Activated naive CD4-positive, alpha-beta T cell treated with anti-CD3 and anti-CD28 coated beads, Interleukin-2, amount 10 ng/mL, durations not matched to agents 7 days and 5 days (primary cell): ENCODE data around the gene TEX54.
A peak's percentile ranks its signal among the peaks of the same experiment; 100 is the strongest.
"Not testable (repeated sequence)": the region's sequence is repeated elsewhere in the genome, so short reads cannot be mapped to it uniquely, and the experiment has no call there.

Experiments used
- CTCF ChIA-PET: fragments of 350-600 bp; sonication (Branson Sonifier 250); formaldehyde crosslinking; loops from one replicate; lab custom pipeline; 2021; ENCODE audit warnings: antibody characterized with exemption; lab: Charles Lee
- DNase-seq: peaks from one replicate; pipeline ENCODE4 v3.0.0-alpha.2; 2020
- H3K27ac Mint-ChIP-seq: one replicate; pipeline ENCODE4 v1.8.0; 2021; ENCODE audit warnings: mild to moderate bottlenecking, moderate library complexity, mixed read lengths
- H3K27me3 Mint-ChIP-seq: one replicate; pipeline ENCODE4 v1.8.0; 2021; ENCODE audit warnings: mild to moderate bottlenecking, mixed read lengths
- H3K36me3 Mint-ChIP-seq: one replicate; pipeline ENCODE4 v1.8.0; 2021; ENCODE audit warnings: mixed read lengths
- H3K4me1 Mint-ChIP-seq: one replicate; pipeline ENCODE4 v1.8.0; 2021; ENCODE audit warnings: mixed read lengths
- H3K4me3 Mint-ChIP-seq: one replicate; pipeline ENCODE4 v1.8.0; 2021; ENCODE audit warnings: mild to moderate bottlenecking, moderate library complexity, mixed read lengths
- H3K9me3 Mint-ChIP-seq: one replicate; pipeline ENCODE4 v1.8.0; 2021; ENCODE audit warnings: mixed read lengths

TEX54 gene

DNA sequence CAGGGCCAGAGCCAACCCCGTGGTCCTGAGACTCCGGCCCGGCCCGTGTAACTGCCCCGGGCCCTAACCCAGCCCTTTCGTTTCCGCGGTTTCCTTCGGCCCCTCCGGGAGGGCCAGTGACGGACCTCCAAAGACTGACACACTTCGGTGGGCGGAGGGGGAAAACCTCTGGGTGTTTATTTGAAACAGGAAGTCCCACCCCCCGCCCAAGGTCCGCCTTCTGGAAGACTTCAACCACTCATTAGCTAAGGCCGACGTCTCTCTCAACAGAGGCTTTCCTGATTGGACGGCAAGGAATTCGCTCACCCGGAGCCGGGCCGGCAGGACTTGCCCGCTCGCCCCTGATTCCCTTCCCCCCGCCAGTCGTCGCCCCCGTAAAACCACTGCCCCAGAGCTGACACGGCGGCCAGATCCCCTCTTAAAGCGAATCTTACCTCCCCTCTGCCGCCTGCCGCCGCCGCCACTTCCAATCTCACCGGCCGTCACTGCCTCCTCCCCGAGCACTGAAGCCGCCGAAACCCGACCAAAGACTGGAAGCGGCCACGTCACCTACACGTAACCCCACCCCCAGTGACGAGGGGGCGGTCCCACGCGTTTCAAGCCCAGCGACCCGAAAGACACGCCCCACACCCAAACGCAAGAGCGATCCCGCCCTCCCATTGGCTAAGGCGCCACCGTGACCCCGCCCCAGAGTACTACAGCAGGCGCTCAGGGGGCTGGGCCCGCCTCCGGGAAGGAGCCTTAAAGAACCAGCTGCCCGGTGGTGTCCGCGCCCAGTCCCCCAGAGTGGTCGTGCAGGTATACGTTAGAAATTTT lies 913 bp downstream of the TEX54 start, which contains the start of gene STX5:
Gene STX5, minus strand, starts transcription at position 532 of the 816 bp plus-strand sequence. CDS start 808 bp downstream, outside the sequence.
- Mint-ChIP-seq H3K27ac (peak within 1 kb of the TSS; percentile 98), H3K27me3 (no peaks in the 10 kb centered on the region), H3K4me3 (peak within 1 kb of the TSS; percentile 90), H3K4me1 (peaks cover 45% of the 10 kb centered on the region), H3K9me3 (no peaks in the 10 kb centered on the region), H3K36me3 (peaks cover 39% of the 10 kb centered on the region)
- CTCF ChIA-PET = interaction anchor here (0.5 to 2.1 kb wide), 3 partner anchors 45 to 59 kb away, joined by 3 to 18 read pairs (median 3); partner anchors contain the start of genes SLC3A2 and TMEM179B
- peak; percentile 100 for DNase-seq

DNA sequence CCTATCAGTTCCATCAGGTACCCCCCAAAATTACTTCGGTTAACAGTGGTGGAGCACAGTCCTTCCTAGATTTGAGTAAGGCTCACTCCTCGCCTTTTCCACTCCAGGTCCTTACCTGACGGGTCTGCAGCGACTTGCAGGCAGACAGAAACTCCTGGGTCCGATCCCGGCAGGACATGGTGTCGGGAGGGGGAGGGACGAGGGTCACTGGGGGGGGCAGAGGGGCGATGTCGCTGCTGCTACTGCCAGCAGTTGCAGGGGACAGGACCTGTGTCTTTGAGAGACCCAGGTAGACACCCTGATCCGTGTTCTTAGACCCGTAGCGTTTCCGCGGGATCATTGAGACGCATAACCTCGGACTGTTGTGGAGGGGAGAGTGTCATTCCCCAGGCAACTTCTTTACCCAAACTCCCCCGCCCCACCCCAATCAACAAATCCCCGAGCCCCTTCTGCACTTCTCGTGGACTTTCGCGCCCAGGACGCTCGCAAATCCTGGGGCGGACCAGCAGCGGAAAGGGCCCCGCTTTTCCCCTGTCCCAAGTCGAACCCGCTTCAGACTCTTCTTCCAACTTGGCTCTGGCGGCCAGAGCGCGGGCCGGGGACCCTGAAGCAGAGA lies 1.6 kb downstream of the TEX54 start:
- peak overlapping the region; percentile 98 for H3K27ac Mint-ChIP-seq
- CTCF ChIA-PET = interaction anchor here (2.1 kb wide), 1 partner anchor 44 kb away, joined by 18 read pairs; the partner anchor contains the start of gene TMEM179B
- H3K36me3 Mint-ChIP-seq = peaks cover 34% of the 10 kb centered on the region
- H3K9me3 Mint-ChIP-seq = no peaks in the 10 kb centered on the region
- peaks cover 44% of the 10 kb centered on the region for H3K4me1 Mint-ChIP-seq
- no peak for DNase-seq
- H3K27me3 Mint-ChIP-seq = no peaks in the 10 kb centered on the region
- peak overlapping the region; percentile 90 for H3K4me3 Mint-ChIP-seq

DNA sequence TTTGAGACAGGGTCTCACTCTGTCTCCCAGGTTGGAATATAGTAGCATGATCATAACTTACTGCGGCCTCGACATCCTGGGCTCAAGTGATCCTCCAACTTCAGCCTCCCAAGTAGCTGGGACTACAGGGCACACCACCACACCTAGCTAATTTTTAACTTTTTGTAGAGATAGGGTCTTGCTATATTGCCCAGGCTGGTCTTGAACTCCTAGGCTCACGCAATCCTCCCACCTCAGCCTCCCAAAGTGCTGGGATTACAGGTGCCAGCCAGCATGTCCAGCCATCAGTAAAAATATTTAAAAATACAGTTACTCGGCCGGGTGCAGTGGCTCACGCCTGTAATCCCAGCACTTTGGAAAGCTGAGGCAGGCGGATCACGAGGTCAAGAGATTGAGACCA lies 4.5 kb downstream of the TEX54 start:
- H3K4me1 Mint-ChIP-seq = peaks cover 40% of the 10 kb centered on the region

DNA sequence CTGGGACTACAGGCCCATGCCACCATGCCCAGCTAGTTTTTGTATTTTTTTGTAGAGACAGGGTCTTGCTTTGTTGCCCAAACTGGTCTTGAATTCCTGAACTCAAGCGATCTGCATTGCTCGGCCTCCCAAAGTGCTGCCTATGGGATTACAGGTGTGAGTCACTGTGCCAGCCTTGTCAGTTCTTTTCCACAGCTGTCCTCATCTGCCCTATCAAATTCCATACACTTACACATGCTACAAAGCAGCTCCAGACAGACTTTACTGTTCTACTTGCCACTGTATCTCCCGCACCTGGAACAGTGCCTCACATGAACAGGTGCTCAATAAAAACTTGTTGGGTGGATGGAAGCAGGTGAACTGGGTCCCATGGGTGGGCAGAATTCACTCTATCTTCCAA lies 9.0 kb downstream of the TEX54 start:
- Mint-ChIP-seq H3K9me3 (no peaks in the 10 kb centered on the region), H3K27ac (no peak overlapping the region)
- CTCF ChIA-PET = interaction anchor here (0.9 kb wide), 2 partner anchors 37 to 54 kb away, joined by 3 read pairs; no protein-coding TSS in a partner anchor

More for the DNA sequence above, 4.5 kb downstream of the TEX54 start:
- not testable (repeated sequence) for H3K27me3 Mint-ChIP-seq, H3K27ac Mint-ChIP-seq, H3K4me3 Mint-ChIP-seq, H3K9me3 Mint-ChIP-seq, DNase-seq
- CTCF ChIA-PET = interaction anchor here (1.4 to 1.6 kb wide), 2 partner anchors 34 to 42 kb away, joined by 3 to 5 read pairs; no protein-coding TSS in a partner anchor
- peaks cover 43% of the 10 kb centered on the region for H3K36me3 Mint-ChIP-seq

DNA sequence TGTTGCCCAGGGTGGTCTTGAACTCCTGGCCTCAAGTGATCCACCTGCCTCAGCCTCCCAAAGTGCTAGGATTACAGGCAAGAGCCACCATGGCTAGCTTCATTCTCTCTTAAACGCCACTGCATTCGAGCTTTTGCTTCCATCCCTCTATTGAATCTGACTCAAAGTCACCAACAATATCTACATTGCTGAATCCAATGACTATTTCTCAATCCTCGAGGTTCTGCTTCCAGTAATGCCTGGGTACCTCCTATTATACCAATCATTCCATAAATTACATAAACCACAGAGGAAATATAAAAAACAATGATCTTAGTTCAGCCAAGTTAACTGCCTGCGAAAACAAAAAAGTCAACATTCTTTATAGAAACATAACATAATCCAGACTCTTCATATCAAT lies 15.5 kb downstream of the TEX54 start:
- no peaks in the 10 kb centered on the region for H3K9me3 Mint-ChIP-seq
- no peak for DNase-seq
- no peaks in the 10 kb centered on the region for H3K27me3 Mint-ChIP-seq
- CTCF ChIA-PET = interaction anchor here (1.0 to 1.4 kb wide), 2 partner anchors 31 to 61 kb away, joined by 3 read pairs; no protein-coding TSS in a partner anchor
- no peak overlapping the region for H3K4me3 Mint-ChIP-seq
- no peak overlapping the region for H3K27ac Mint-ChIP-seq
- H3K4me1 Mint-ChIP-seq = peaks cover 2% of the 10 kb centered on the region
- peaks cover 19% of the 10 kb centered on the region for H3K36me3 Mint-ChIP-seq

More for the DNA sequence above, 9.0 kb downstream of the TEX54 start:
- DNase-seq = no peak
- H3K4me1 Mint-ChIP-seq = peaks cover 22% of the 10 kb centered on the region
- H3K27me3 Mint-ChIP-seq = no peaks in the 10 kb centered on the region
- H3K36me3 Mint-ChIP-seq = peaks cover 51% of the 10 kb centered on the region
- no peak overlapping the region for H3K4me3 Mint-ChIP-seq

DNA sequence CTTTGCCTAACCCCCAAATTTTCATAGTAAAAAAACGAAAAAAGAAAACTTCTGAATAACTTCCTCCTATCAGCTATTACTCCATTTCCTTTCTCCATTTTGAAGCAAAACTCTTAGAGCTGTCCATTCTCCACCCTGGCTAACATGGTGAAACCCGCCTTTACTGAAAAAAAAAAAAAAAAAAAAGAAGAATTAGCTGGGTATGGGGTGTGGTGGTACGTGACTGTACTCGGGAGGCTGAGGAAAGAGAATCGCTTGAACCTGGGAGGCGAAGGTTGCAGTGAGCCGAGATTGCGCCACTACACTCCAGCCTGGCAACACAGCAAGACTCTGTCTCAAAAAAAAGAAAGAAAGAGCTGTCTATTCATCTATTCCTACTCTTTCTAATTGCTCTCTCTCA lies 16.1 kb downstream of the TEX54 start:
- DNase-seq = no peak
- H3K9me3 Mint-ChIP-seq = no peaks in the 10 kb centered on the region
- H3K4me1 Mint-ChIP-seq = peaks cover 2% of the 10 kb centered on the region
- CTCF ChIA-PET = interaction anchor here (1.4 kb wide), 1 partner anchor 30 kb away, joined by 3 read pairs; no protein-coding TSS in a partner anchor
- H3K4me3 Mint-ChIP-seq = no peak overlapping the region
- peaks cover 19% of the 10 kb centered on the region for H3K36me3 Mint-ChIP-seq
- no peak overlapping the region for H3K27ac Mint-ChIP-seq
- H3K27me3 Mint-ChIP-seq = no peaks in the 10 kb centered on the region

DNA sequence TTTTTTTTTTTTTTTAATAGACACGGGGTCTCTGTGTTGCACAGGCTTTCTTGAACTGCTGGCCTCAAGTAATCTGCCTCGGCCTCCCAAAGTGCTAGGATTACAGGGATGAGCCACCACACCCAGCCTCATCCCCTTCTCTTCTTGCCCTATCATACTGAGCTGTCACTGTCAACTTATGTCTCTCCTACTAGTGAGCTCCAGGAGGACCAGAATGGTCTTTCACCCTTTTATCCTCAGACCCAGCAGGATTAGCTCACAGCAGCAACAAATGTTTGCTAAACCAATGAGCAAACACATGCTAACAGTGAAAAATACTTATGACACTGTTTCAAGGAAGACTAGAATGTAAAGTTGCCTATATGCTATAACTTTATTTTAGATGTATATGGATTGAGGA lies 21.0 kb downstream of the TEX54 start:
- no peak overlapping the region for H3K4me3 Mint-ChIP-seq
- no peak for DNase-seq
- H3K27ac Mint-ChIP-seq = no peak overlapping the region
- peaks cover 1% of the 10 kb centered on the region for H3K4me1 Mint-ChIP-seq
- CTCF ChIA-PET = interaction anchor here (0.7 to 1.1 kb wide), 2 partner anchors 24 to 387 kb away, joined by 3 read pairs; partner anchors contain the start of gene TMEM179B
- H3K9me3 Mint-ChIP-seq = no peaks in the 10 kb centered on the region
- peaks cover 10% of the 10 kb centered on the region for H3K36me3 Mint-ChIP-seq
- H3K27me3 Mint-ChIP-seq = no peaks in the 10 kb centered on the region

DNA sequence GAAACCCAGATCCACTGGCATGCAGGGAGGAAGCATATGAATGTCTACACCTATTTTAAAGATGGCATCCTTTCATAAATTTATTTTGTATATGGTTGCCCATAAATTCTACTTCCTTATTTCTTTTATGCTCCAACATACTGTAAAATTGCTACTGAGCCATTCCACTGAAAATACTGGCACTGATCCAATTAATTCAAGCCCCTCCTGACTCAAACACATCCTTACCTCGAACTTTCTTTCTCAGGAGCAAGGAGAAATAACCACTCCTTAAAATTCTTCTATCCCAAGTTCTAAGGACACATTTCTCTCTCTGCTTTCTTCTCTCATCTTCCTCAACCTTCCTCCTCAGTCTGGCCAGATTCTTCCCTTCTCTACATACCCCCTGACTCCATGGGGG lies 21.9 kb downstream of the TEX54 start:
- CTCF ChIA-PET = no interaction called here
- peaks cover 10% of the 10 kb centered on the region for H3K4me1 Mint-ChIP-seq
- DNase-seq = no peak
- H3K9me3 Mint-ChIP-seq = no peaks in the 10 kb centered on the region
- no peak overlapping the region for H3K4me3 Mint-ChIP-seq
- no peak overlapping the region for H3K27ac Mint-ChIP-seq
- peaks cover 4% of the 10 kb centered on the region for H3K36me3 Mint-ChIP-seq
- no peaks in the 10 kb centered on the region for H3K27me3 Mint-ChIP-seq

DNA sequence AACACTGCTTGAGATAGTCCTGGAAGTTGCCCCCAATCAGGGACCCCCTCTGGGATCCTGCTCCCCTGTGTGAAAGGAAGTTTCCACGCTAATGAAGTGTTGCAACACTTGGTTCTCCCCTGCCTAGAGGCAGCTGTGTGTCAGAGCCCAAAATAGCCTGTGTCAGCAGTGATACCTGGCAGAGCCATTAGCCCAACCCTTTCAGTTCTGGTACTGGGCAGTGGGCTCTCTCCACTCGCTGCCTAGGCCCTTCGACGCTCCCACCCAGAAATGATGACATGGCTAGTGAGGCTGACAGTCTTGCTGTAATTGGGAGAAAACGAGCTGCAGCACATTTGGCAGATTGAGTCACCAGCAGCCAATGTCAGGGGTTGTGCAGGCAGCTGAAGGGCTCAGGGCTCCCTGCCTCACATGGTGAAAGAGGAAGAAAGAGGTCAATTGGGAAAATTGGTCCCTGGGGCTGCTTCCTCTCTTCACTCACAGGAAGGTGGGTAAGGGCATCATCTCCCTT lies 26.0 kb downstream of the TEX54 start:
- CTCF ChIA-PET = interaction anchor here (1.1 to 3.9 kb wide), 4 partner anchors 13 to 57 kb away, joined by 3 to 15 read pairs (median 4); no protein-coding TSS in a partner anchor
- Mint-ChIP-seq H3K36me3 (peaks cover 28% of the 10 kb centered on the region), H3K27ac (peak overlapping the region; percentile 97), H3K27me3 (peaks cover 4% of the 10 kb centered on the region), H3K9me3 (no peaks in the 10 kb centered on the region), H3K4me1 (peaks cover 32% of the 10 kb centered on the region), H3K4me3 (peak overlapping the region; percentile 97)
- no peak for DNase-seq

DNA sequence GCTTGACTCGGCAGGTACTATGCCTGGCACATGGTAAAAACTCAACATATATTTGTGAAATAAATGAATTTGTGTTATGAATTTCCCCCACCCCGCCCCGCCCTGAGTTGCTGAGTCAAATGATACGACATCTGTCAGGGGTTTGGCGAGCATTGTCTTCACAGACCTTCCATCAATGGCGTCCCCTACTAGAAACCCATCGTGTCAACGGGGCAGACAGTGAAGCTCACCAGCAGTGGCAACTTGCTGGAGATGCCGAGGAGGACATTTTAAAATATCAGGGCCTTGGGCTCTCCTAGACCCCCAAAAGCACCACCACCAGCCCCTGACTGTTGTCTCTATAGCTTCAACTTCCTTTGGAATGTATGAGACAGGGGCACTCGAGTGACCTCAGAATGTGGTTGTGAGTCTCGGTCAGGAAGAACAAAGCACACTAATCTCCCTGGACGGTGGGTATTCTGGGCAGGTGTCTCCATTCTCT lies 26.6 kb downstream of the TEX54 start:
- CTCF ChIA-PET = interaction anchor here (1.1 to 3.9 kb wide), 4 partner anchors 13 to 57 kb away, joined by 3 to 15 read pairs (median 4); no protein-coding TSS in a partner anchor
- no peaks in the 10 kb centered on the region for H3K9me3 Mint-ChIP-seq
- peaks cover 4% of the 10 kb centered on the region for H3K27me3 Mint-ChIP-seq
- H3K4me1 Mint-ChIP-seq = peaks cover 34% of the 10 kb centered on the region
- peak overlapping the region; percentile 97 for H3K27ac Mint-ChIP-seq
- no peak for DNase-seq
- peaks cover 34% of the 10 kb centered on the region for H3K36me3 Mint-ChIP-seq
- peak overlapping the region; percentile 97 for H3K4me3 Mint-ChIP-seq

DNA sequence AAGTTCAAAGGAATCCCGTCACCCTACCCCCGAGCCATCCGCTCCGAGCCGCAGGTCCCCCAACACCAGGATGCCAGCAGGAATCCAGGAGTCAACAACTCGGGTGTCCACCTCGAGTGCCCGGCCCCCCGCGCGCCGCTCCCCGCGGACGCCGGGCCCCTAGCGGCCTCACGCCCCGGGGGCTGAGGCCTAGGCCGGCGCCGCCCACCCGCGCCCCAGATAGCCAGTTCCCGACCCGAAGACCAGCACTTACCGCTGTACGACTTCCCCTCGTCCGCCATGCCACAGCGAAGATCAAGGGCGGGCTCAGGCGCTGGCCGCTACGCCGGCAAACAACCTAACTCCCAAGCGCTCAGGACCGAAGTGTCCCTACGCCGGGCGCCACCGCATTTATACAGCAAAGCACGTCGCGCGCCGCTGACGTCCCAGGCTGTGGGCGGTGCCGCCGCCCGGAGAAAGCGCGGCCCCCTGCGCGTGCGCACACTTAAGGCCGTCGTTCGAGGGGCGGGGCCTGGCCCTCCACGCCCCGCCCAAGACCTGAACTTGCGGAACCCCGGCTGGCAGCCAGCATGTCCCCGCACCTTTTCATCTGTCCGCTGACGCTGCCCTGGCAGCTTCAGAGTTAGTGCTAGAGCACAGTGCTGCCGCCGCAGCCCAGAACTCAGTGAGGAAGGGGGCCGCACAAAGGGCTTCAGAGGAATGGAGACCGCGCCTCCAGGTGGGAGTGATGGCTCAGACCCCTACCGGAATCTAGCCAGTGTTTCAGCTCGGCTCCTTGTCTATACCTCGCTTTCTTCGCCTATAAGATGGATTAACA lies 27.4 kb downstream of the TEX54 start, which contains the start of gene NXF1:
Gene NXF1, minus strand, starts transcription at position 365 of the 817 bp plus-strand sequence. Its CDS starts 84 bp downstream, at position 281.
- CTCF ChIA-PET = interaction anchor here (1.1 to 3.9 kb wide), 5 partner anchors 12 to 58 kb away, joined by 3 to 15 read pairs (median 4); partner anchors contain the start of gene TMEM179B
- Mint-ChIP-seq H3K9me3 (no peaks in the 10 kb centered on the region), H3K27me3 (peaks cover 4% of the 10 kb centered on the region), H3K4me1 (peaks cover 34% of the 10 kb centered on the region), H3K27ac (peak within 1 kb of the TSS; percentile 97), H3K36me3 (peaks cover 38% of the 10 kb centered on the region), H3K4me3 (peak within 1 kb of the TSS; percentile 97)
- DNase-seq = peak; percentile 94

DNA sequence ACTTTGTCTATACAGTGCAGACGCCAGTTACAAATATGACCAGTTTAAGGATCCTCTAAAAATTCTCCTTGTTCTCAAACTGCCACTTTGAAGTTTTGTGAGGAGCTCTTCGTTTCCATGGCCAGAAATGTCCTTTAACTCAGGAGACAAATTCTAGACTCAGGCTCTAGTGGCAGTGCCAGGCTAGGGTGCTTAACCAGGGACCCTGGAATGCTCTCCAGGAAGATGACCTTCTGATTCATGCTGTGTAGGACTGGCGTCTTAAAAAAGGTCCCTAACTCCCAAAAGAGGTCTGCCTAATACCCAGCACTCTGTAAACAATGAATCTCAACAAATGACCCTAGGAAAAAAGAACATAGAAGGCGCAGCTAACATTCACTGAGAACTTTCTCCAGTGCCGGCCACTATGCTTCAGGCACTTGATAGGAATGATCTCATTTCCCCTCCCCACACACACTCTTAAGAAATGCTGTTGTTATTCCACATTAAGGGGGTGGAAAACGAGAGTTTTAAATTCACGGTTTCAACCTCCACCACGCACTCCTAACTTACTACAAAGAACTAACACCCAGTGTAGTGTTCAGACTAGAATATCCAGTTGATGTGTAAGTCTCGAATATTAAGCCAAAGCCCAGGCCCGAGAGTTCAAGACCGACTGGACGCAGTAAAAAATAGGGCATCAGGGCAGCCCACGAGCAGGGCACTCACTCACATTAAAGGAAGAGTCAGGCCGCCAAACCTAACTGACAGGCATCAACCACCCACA lies 28.1 kb downstream of the TEX54 start:
- Mint-ChIP-seq H3K36me3 (peaks cover 46% of the 10 kb centered on the region), H3K4me1 (peaks cover 34% of the 10 kb centered on the region), H3K9me3 (no peaks in the 10 kb centered on the region), H3K4me3 (peak overlapping the region; percentile 97), H3K27me3 (peaks cover 4% of the 10 kb centered on the region), H3K27ac (peak overlapping the region; percentile 97)
- no peak for DNase-seq
- CTCF ChIA-PET = interaction anchor here (1.2 to 1.5 kb wide), 2 partner anchors 10 to 18 kb away, joined by 4 to 6 read pairs; partner anchors contain the start of gene TMEM179B
